ENCODE results near the gene SLC6A3.
"Not testable (repeated sequence)": the region's sequence is repeated elsewhere in the genome, so short reads cannot be mapped to it uniquely, and the experiment has no call there.

SLC6A3 gene

GRCh38 chr5:1366514-1366913 lies 78.7 kb downstream of the SLC6A3 start:
- DNase-seq = no peak

GRCh38 chr5:1364211-1364610 lies 81.0 kb downstream of the SLC6A3 start:
- DNase-seq = no peak

GRCh38 chr5:1363581-1363980 lies 81.7 kb downstream of the SLC6A3 start:
- no peak for DNase-seq

GRCh38 chr5:1363160-1363559 lies 82.1 kb downstream of the SLC6A3 start:
- no peak for DNase-seq

- no peak for DNase-seq
These were observed 82.8 kb downstream of the SLC6A3 start for GRCh38 chr5:1362242-1363015.

- DNase-seq = no peak
These were observed 84.4 kb downstream of the SLC6A3 start for GRCh38 chr5:1360861-1361260.

- DNase-seq = not testable (repeated sequence)
These were observed 84.9 kb downstream of the SLC6A3 start for GRCh38 chr5:1360367-1360766.

- no peak for DNase-seq
These were observed 85.5 kb downstream of the SLC6A3 start for GRCh38 chr5:1359713-1360112.

- no peak for DNase-seq
These were observed 86.1 kb downstream of the SLC6A3 start for GRCh38 chr5:1359031-1359645.

- DNase-seq = no peak
These were observed 86.6 kb downstream of the SLC6A3 start for GRCh38 chr5:1358726-1359025.

- DNase-seq = no peak
These were observed 87.1 kb downstream of the SLC6A3 start for GRCh38 chr5:1357946-1358725.

GRCh38 chr5:1356873-1357787 lies 88.1 kb downstream of the SLC6A3 start:
- DNase-seq = no peak

GRCh38 chr5:1354576-1354975 lies 90.7 kb downstream of the SLC6A3 start:
- DNase-seq = no peak

GRCh38 chr5:1352231-1353219 lies 92.7 kb downstream of the SLC6A3 start:
- DNase-seq = no peak

- DNase-seq = no peak
These were observed 94.1 kb downstream of the SLC6A3 start for GRCh38 chr5:1351156-1351555.

- no peak for DNase-seq
These were observed 96.0 kb downstream of the SLC6A3 start for GRCh38 chr5:1349246-1349645.

GRCh38 chr5:1348986-1349245 lies 96.3 kb downstream of the SLC6A3 start:
- no peak for DNase-seq

GRCh38 chr5:1347571-1347970 lies 97.7 kb downstream of the SLC6A3 start:
- no peak for DNase-seq

- DNase-seq = no peak
These were observed 98.4 kb downstream of the SLC6A3 start for GRCh38 chr5:1346627-1347440.

- no peak for DNase-seq
These were observed 99.2 kb downstream of the SLC6A3 start for GRCh38 chr5:1345876-1346626.

All from NCI-H187 (cell line).